Common myeloid progenitor, CD34-positive (primary cell): Measurements from ENCODE around the gene TASP1.

ENCODE experiments used
- CTCF ChIA-PET: fragments of 350-600 bp; sonication (Branson Sonifier 250); formaldehyde crosslinking; loops from one replicate; lab custom pipeline; 2021; ENCODE audit warnings: antibody characterized with exemption; lab: Charles Lee
- POLR2A ChIA-PET: fragments of 350-600 bp; sonication (Branson Sonifier 250); formaldehyde crosslinking; loops from one replicate; lab custom pipeline; 2021; ENCODE audit warnings: antibody characterized with exemption; lab: Charles Lee
- DNase-seq, 3 donors: peaks; one replicate each; pipeline versions ENCODE4 v3.0.0 to v3.0.0-alpha.2; 2013
- H3K27ac ChIP-seq, 2 experiments: 1 replicate in 1 of 2; 2 replicates in 1 of 2; pipeline ENCODE4 v1.7.0; 2013; ENCODE audit warnings: inconsistent platforms in 2 of 2, low read length in 2 of 2, mild to moderate bottlenecking in 2 of 2, low read depth in 1 of 2, moderate library complexity in 1 of 2; ENCODE audit not compliant: severe bottlenecking in 2 of 2, insufficient read depth in 1 of 2, poor library complexity in 1 of 2
- H3K27me3 ChIP-seq, 5 experiments: replicated peaks in 2 of 5; 1 replicate in 3 of 5; 2 replicates in 2 of 5; pipeline versions ENCODE4 v1.6.1 to v1.7.0; 2013; ENCODE audit warnings: low read length in 4 of 5, mild to moderate bottlenecking in 2 of 5, moderate library complexity in 2 of 5, inconsistent platforms in 1 of 5; ENCODE audit not compliant: insufficient read depth in 5 of 5, control insufficient read depth in 4 of 5
- H3K36me3 ChIP-seq, 4 experiments: 1 replicate in 2 of 4; 2 replicates in 2 of 4; pipeline versions ENCODE4 v1.6.1 to v1.7.0; 2013; ENCODE audit warnings: low read length in 3 of 4, control low read depth in 1 of 4, mild to moderate bottlenecking in 1 of 4; ENCODE audit not compliant: control insufficient read depth in 4 of 4, insufficient read depth in 4 of 4
- H3K4me1 ChIP-seq, 4 experiments: 1 replicate in 3 of 4; 2 replicates in 1 of 4; pipeline versions ENCODE4 v1.6.1 to v1.7.1; 2013; ENCODE audit warnings: low read length in 3 of 4, mild to moderate bottlenecking in 3 of 4, control low read depth in 1 of 4, inconsistent platforms in 1 of 4, moderate library complexity in 1 of 4; ENCODE audit not compliant: control insufficient read depth in 4 of 4, insufficient read depth in 4 of 4; ENCODE audit errors: control extremely low read depth in 1 of 4
- H3K4me3 ChIP-seq, 7 experiments: 1 replicate in 4 of 7; 2 replicates in 3 of 7; pipeline versions ENCODE4 v1.5.1 to v1.7.0; 2013; ENCODE audit warnings: mild to moderate bottlenecking in 7 of 7, low read length in 6 of 7, moderate library complexity in 6 of 7, inconsistent platforms in 2 of 7, low read depth in 2 of 7, control low read depth in 1 of 7; ENCODE audit not compliant: insufficient read depth in 4 of 7, control insufficient read depth in 1 of 7; ENCODE audit errors: extremely low read depth in 1 of 7
- H3K9me3 ChIP-seq, 5 experiments: 1 replicate in 4 of 5; 2 replicates in 1 of 5; pipeline versions ENCODE4 v1.6.1 to v1.7.1; 2013; ENCODE audit warnings: low read length in 4 of 5, mild to moderate bottlenecking in 2 of 5, inconsistent platforms in 1 of 5, low read depth in 1 of 5, moderate library complexity in 1 of 5; ENCODE audit not compliant: control insufficient read depth in 4 of 5, insufficient read depth in 2 of 5; ENCODE audit errors: control extremely low read depth in 1 of 5
- WGBS: methylation state at CpG from one replicate; pipeline ENCODE4 v1.1.5; 2013; ENCODE audit not compliant: insufficient coverage; 5-methylcytosine and 5-hydroxymethylcytosine counted together

Gene TASP1

GRCh38 chr20:13412806-13413445 lies 225.8 kb downstream of the TASP1 start:
- Histone ChIP-seq H3K27ac (no peak overlapping the region), H3K9me3 (peaks cover 0 to 2% (median 0%) of the 10 kb centered on the region in 5 experiments), H3K4me1 (no peaks in the 10 kb centered on the region), H3K4me3 (no peak overlapping the region), H3K27me3 (no peaks in the 10 kb centered on the region), H3K36me3 (peaks cover 0 to 5% (median 3%) of the 10 kb centered on the region in 4 experiments)
- no CpG with 5 or more reads among the region's 3 CpGs for WGBS
- CTCF ChIA-PET = no interaction called here
- POLR2A ChIA-PET = no interaction called here
- DNase-seq = no peak

GRCh38 chr20:13404293-13404692 lies 234.4 kb downstream of the TASP1 start:
- ChIA-PET CTCF (no interaction called here), POLR2A (no interaction called here)
- Histone ChIP-seq H3K4me1 (no peaks in the 10 kb centered on the region), H3K27ac (no peak overlapping the region), H3K4me3 (no peak overlapping the region), H3K9me3 (peaks cover 0 to 2% (median 0%) of the 10 kb centered on the region in 5 experiments), H3K36me3 (no peaks in the 10 kb centered on the region), H3K27me3 (no peaks in the 10 kb centered on the region)
- DNase-seq = no peak
- 100% methylated on average over 1 of the region's 4 CpGs for whole genome bisulfite sequencing

- WGBS = 75% methylated on average over 2 of the region's 2 CpGs
- ChIA-PET CTCF (no interaction called here), POLR2A (no interaction called here)
- no peak overlapping the region for H3K27ac ChIP-seq
- H3K27me3 ChIP-seq = no peaks in the 10 kb centered on the region
- no peak for DNase-seq
- no peak overlapping the region for H3K4me3 ChIP-seq
- H3K36me3 ChIP-seq = no peaks in the 10 kb centered on the region
- H3K9me3 ChIP-seq = no peaks in the 10 kb centered on the region
- H3K4me1 ChIP-seq = no peaks in the 10 kb centered on the region
Measured at GRCh38 chr20:13403453-13403852, 235.3 kb downstream of the TASP1 start.

GRCh38 chr20:13402986-13403385 lies 235.7 kb downstream of the TASP1 start:
- WGBS = 90% methylated on average over 1 of the region's 2 CpGs
- H3K27ac ChIP-seq = no peak overlapping the region
- H3K4me1 ChIP-seq = no peaks in the 10 kb centered on the region
- no peak for DNase-seq
- CTCF ChIA-PET = no interaction called here
- H3K9me3 ChIP-seq = no peaks in the 10 kb centered on the region
- H3K36me3 ChIP-seq = no peaks in the 10 kb centered on the region
- no peak overlapping the region for H3K4me3 ChIP-seq
- POLR2A ChIA-PET = no interaction called here
- no peaks in the 10 kb centered on the region for H3K27me3 ChIP-seq

GRCh38 chr20:13402171-13402760 lies 236.5 kb downstream of the TASP1 start:
- no peak overlapping the region for H3K27ac ChIP-seq
- no peaks in the 10 kb centered on the region for H3K4me1 ChIP-seq
- no peak for DNase-seq
- POLR2A ChIA-PET = no interaction called here
- 95% methylated on average over 3 of the region's 5 CpGs for WGBS
- no peaks in the 10 kb centered on the region for H3K36me3 ChIP-seq
- CTCF ChIA-PET = no interaction called here
- no peaks in the 10 kb centered on the region for H3K9me3 ChIP-seq
- H3K4me3 ChIP-seq = no peak overlapping the region
- H3K27me3 ChIP-seq = no peaks in the 10 kb centered on the region

GRCh38 chr20:13401596-13401995 lies 237.1 kb downstream of the TASP1 start:
- no peaks in the 10 kb centered on the region for H3K27me3 ChIP-seq
- H3K4me3 ChIP-seq = no peak overlapping the region
- H3K9me3 ChIP-seq = no peaks in the 10 kb centered on the region
- H3K4me1 ChIP-seq = no peaks in the 10 kb centered on the region
- POLR2A ChIA-PET = interaction anchor here (0.7 kb wide), 1 partner anchor 63 kb away, joined by 3 read pairs; no protein-coding TSS in a partner anchor
- no peak for DNase-seq
- CTCF ChIA-PET = no interaction called here
- H3K27ac ChIP-seq = no peak overlapping the region
- H3K36me3 ChIP-seq = no peaks in the 10 kb centered on the region
- no CpG with 5 or more reads among the region's 1 CpG for WGBS

- Histone ChIP-seq H3K4me1 (no peaks in the 10 kb centered on the region), H3K27ac (no peak overlapping the region), H3K4me3 (no peak overlapping the region), H3K9me3 (no peaks in the 10 kb centered on the region), H3K27me3 (no peaks in the 10 kb centered on the region), H3K36me3 (no peaks in the 10 kb centered on the region)
- no peak for DNase-seq
- POLR2A ChIA-PET = no interaction called here
- CTCF ChIA-PET = no interaction called here
- no CpG with 5 or more reads among the region's 2 CpGs for WGBS
Measured at GRCh38 chr20:13400453-13400852, 238.3 kb downstream of the TASP1 start.
